ENCODE measurements around the gene DEFB121. TPM values are rescaled to one million over a fixed set of nuclear protein-coding genes. Genes with fewer than 3 reads are reported as not detected.
"Not testable (repeated sequence)": the region's sequence is repeated elsewhere in the genome, so short reads cannot be mapped to it uniquely, and the experiment has no call there.

Gene DEFB121
- polyA plus RNA-seq, 3 donors = not detected

- no peak overlapping the region for H3K27ac ChIP-seq (ENCODE audit: low read depth, low read length)
- WGBS, 3 donors = 54 to 63% (median 60%) methylated on average over 2 of the region's 2 CpGs
Observed at GRCh38 chr20:31374346-31374745, 31.7 kb downstream of the DEFB121 start.

DNA sequence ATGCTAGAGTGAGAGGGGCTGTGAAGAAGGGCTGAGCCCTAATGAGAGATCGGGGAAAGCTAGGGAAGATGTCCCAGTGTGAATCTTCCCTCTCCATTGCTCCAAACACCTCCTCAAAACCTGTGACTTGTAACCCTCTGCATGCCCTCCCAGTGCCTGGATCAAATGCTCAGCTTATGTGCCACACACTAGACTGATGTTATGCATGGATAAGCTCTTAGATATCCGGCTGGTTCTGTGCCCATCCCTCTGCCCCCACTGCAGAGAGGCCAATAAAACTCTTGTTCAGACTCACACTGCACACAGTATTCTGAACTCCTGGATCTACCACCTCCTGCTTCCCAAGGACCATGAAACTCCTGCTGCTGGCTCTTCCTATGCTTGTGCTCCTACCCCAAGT lies 37.7 kb downstream of the DEFB121 start, which contains the start of gene DEFB118:
Gene DEFB118, plus strand, starts transcription at position 301 of the 400 bp plus-strand sequence. Its CDS starts 50 bp downstream, at position 351.
- no peak within 1 kb of the TSS for H3K27ac ChIP-seq (ENCODE audit: low read depth, low read length)
- 65 to 79% (median 77%) methylated on average over 2 of the region's 2 CpGs for WGBS, 3 donors

DNA sequence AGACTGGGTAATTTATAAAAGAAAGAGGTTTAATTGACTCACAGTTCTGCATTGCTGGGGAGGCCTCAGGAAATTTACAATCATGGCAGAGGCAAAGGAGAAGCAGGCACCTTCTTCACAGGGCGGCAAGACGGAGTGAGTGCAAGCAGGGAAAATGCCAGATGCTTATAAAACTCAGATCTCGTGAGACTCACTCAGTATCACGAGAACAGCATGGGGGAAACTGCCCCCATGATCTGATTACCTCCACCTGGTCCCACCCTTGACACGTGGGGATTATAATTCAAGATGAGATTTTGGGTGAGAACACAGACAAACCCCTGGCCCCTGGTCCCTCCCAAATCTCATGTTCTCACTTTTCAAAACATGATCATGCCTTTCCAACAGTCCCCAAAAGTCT lies 41.7 kb downstream of the DEFB121 start:
- H3K27ac ChIP-seq (ENCODE audit: low read depth, low read length) = not testable (repeated sequence)
- WGBS, 3 donors = 63 to 78% (median 72%) methylated on average over 5 of the region's 5 CpGs

- WGBS, 3 donors = 61 to 75% (median 61%) methylated on average over 4 of the region's 4 CpGs
- no peak overlapping the region for H3K27ac ChIP-seq (ENCODE audit: low read depth, low read length)
Observed at GRCh38 chr20:31363295-31363694, 42.7 kb downstream of the DEFB121 start.

DNA sequence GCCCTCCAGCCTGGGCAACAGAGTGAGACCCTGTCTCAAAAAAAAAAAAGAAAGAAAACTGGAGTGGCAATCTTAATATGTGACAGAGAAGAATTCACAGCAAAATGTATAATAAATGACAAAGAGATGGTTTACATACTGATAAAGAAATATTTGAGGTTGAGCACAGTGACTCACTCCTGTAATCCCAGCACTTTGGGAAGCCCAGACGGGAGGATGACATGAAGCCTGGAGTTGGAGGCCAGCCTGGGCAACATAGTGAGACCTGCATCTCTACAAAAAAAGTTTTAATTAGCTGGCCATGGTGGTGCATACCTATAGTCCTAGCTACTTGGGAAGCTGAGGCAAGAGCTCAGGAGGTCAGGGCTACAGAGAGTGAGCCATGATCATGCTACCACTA lies 50.0 kb downstream of the DEFB121 start:
- WGBS, 3 donors = 60 to 64% (median 64%) methylated on average over 1 of the region's 1 CpG
- no peak overlapping the region for H3K27ac ChIP-seq (ENCODE audit: low read depth, low read length)

Other genes with a start within 250 kb of the DEFB121 start
- not detected for gene DEFB115, start 148.6 kb downstream of the DEFB121 start, polyA plus RNA-seq
- not detected for gene DEFB116, start 97.6 kb downstream of the DEFB121 start, polyA plus RNA-seq
- not detected for gene DEFB118, start 37.6 kb downstream of the DEFB121 start, polyA plus RNA-seq
- gene DEFB119, start 15.6 kb downstream of the DEFB121 start, polyA plus RNA-seq = not detected
- not detected for gene DEFB123, start 34.4 kb upstream of the DEFB121 start, polyA plus RNA-seq
- gene DEFB124, start 68.9 kb upstream of the DEFB121 start, polyA plus RNA-seq = under 1 TPM in 2 of 3 donors, not detected in 1; 0.20 to 0.34 TPM
- 1 to 10 TPM in 2 of 3 donors, under 1 TPM in 1; 0.86 to 3.8 (median 3.7) TPM for gene REM1, start 69.1 kb upstream of the DEFB121 start, polyA plus RNA-seq
- gene HM13, start 108.2 kb upstream of the DEFB121 start, polyA plus RNA-seq = 100 to 1,000 TPM in 2 of 3 donors, 10 to 100 TPM in 1; 69.4 to 265 (median 105) TPM
- gene ID1, start 199.1 kb upstream of the DEFB121 start, polyA plus RNA-seq = 100 to 1,000 TPM in 2 of 3 donors, 10 to 100 TPM in 1; 82.2 to 436 (median 301) TPM
- gene COX4I2, start 231.7 kb upstream of the DEFB121 start, polyA plus RNA-seq = 10 to 100 TPM in 1 of 3 donors, 1 to 10 TPM in 2; 2.6 to 36.0 (median 9.3) TPM